ENCODE results near the gene RPIA.

DNA sequence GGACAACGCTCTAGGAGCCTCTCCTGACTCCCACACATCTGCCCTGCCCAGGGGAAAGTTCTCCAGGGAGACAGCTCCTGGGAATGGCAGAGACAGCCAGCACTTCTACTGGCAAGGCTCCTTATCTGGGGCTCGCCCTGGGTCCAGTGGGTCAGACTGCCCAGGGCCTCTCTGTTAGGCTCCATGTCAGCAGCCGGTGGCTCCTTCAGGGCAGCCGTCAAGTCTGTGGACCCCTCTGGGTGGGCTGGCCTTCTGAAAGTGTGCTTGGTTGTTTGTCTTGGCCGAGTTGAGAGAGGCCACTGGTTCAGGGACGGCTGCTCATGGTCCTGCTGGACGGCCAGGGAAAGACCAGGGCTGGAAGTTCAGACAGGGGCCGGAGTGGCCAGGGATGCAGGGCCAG is 65.6 kb downstream of the RPIA start:
- TF ChIP-seq, protein P1, sequence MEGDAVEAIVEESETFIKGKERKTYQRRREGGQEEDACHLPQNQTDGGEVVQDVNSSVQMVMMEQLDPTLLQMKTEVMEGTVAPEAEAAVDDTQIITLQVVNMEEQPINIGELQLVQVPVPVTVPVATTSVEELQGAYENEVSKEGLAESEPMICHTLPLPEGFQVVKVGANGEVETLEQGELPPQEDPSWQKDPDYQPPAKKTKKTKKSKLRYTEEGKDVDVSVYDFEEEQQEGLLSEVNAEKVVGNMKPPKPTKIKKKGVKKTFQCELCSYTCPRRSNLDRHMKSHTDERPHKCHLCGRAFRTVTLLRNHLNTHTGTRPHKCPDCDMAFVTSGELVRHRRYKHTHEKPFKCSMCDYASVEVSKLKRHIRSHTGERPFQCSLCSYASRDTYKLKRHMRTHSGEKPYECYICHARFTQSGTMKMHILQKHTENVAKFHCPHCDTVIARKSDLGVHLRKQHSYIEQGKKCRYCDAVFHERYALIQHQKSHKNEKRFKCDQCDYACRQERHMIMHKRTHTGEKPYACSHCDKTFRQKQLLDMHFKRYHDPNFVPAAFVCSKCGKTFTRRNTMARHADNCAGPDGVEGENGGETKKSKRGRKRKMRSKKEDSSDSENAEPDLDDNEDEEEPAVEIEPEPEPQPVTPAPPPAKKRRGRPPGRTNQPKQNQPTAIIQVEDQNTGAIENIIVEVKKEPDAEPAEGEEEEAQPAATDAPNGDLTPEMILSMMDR (IDR thresholded peaks at IDR 0.05; ENCODE audit: low read length): no peak
- TF ChIP-seq EZH2 (IDR thresholded peaks at IDR 0.05; ENCODE audit: borderline replicate concordance, low read length): no peak

All from OCI-LY1 (cell line).